Gastrocnemius medialis (tissue), 4 donors: ENCODE data around the gene CDH4.

Experiments used
- CTCF ChIP-seq, 5 experiments: fragments of 450-650 bp in 3 of 5; fragments of 200-600 bp in 2 of 5; sonication (generic) in 2 of 5; IDR thresholded peaks in 4 of 5; conservative IDR thresholded peaks in 1 of 5; 1 replicate in 4 of 5; 2 replicates in 1 of 5; pipeline ENCODE4 v1.5.1; 2016 to 2019; ENCODE audit warnings: antibody characterized with exemption in 5 of 5, mild to moderate bottlenecking in 3 of 5, moderate library complexity in 3 of 5
- POLR2A ChIP-seq, 2 donors: fragments of 450-650 bp; IDR thresholded peaks; one replicate each; pipeline ENCODE4 v1.6.1; 2017; ENCODE audit warnings: antibody characterized with exemption in 2 of 2, mild to moderate bottlenecking in 2 of 2, moderate library complexity in 2 of 2

GRCh38 chr20:61525781-61526431 is 273.8 kb downstream of the CDH4 start:
- TF ChIP-seq POLR2A (IDR thresholded peaks at IDR 0.05) (no peak), CTCF (IDR thresholded peaks at IDR 0.05 in 4 of 5, conservative IDR thresholded peaks at IDR 0.05 in 1 of 5) (no peak)
